Hematopoietic multipotent progenitor cell (in vitro differentiated cells): ENCODE data around the gene NME9. TPM values are rescaled to one million over a fixed set of nuclear protein-coding genes. Genes with fewer than 3 reads are reported as not detected.
A peak's percentile ranks its signal among the peaks of the same experiment; 100 is the strongest.

ENCODE experiments used
- DNase-seq, 3 donors: peaks; one replicate each; pipeline ENCODE4 v3.0.0-alpha.2; 2011 to 2015; ENCODE audit warnings: low read depth in 2 of 3, low spot score in 2 of 3
- total RNA-seq: library from RNA; depleted of rRNA; stranded (reverse); fragments of >200 nt; gene quantifications from one replicate; pipeline ENCODE4 v1.2.3, GENCODE V29; 2012

NME9 gene
- total RNA-seq, 1 donor = 1.1 TPM

GRCh38 chr3:138284957-138285477 lies 44.6 kb downstream of the NME9 start:
- peak in 1 of 3 donors; percentile 9 for DNase-seq

GRCh38 chr3:138284079-138284478 lies 45.6 kb downstream of the NME9 start:
- no peak for DNase-seq

GRCh38 chr3:138282836-138283235 lies 46.8 kb downstream of the NME9 start:
- DNase-seq = no peak

GRCh38 chr3:138281561-138281960 lies 48.1 kb downstream of the NME9 start:
- DNase-seq = no peak

GRCh38 chr3:138271189-138271794 lies 58.4 kb downstream of the NME9 start:
- no peak for DNase-seq

- DNase-seq = no peak
These were observed 59.4 kb downstream of the NME9 start for GRCh38 chr3:138270245-138270644.

GRCh38 chr3:138267083-138267482 lies 62.6 kb downstream of the NME9 start:
- DNase-seq = no peak

GRCh38 chr3:138265745-138266144 lies 63.9 kb downstream of the NME9 start:
- no peak for DNase-seq

GRCh38 chr3:138263104-138263503 lies 66.5 kb downstream of the NME9 start:
- DNase-seq = no peak

GRCh38 chr3:138260611-138261010 lies 69.0 kb downstream of the NME9 start:
- DNase-seq = no peak

GRCh38 chr3:138259126-138259525 lies 70.5 kb downstream of the NME9 start:
- DNase-seq = no peak

GRCh38 chr3:138257986-138258385 lies 71.7 kb downstream of the NME9 start:
- no peak for DNase-seq

GRCh38 chr3:138256022-138256421 lies 73.6 kb downstream of the NME9 start:
- DNase-seq = no peak

- DNase-seq = no peak
These were observed 75.4 kb downstream of the NME9 start for GRCh38 chr3:138254216-138254615.

- no peak for DNase-seq
These were observed 76.0 kb downstream of the NME9 start for GRCh38 chr3:138253609-138254008.

Other genes with a start within 250 kb of the NME9 start
- 7.3 TPM for gene DZIP1L, start 214.2 kb downstream of the NME9 start, total RNA-seq
- gene A4GNT, start 197.5 kb downstream of the NME9 start, total RNA-seq = not detected
- 15.6 TPM for gene DBR1, start 154.9 kb downstream of the NME9 start, total RNA-seq
- 151 TPM for gene ARMC8, start 142.6 kb downstream of the NME9 start, total RNA-seq
- gene MRAS, start 18.7 kb upstream of the NME9 start, total RNA-seq = 2.2 TPM
- 0.54 TPM for gene ESYT3, start 104.8 kb upstream of the NME9 start, total RNA-seq